DMS79 treated with DMSO at 0.1 percent for 48 hours (cell line): ENCODE data around the gene PHACTR2.
"Not testable (repeated sequence)": the region's sequence is repeated elsewhere in the genome, so short reads cannot be mapped to it uniquely, and the experiment has no call there.

ENCODE experiments used
- DNase-seq: peaks from one replicate; lab custom pipeline; 2025; lab: John Stamatoyannopoulos, UW

PHACTR2 gene

DNA sequence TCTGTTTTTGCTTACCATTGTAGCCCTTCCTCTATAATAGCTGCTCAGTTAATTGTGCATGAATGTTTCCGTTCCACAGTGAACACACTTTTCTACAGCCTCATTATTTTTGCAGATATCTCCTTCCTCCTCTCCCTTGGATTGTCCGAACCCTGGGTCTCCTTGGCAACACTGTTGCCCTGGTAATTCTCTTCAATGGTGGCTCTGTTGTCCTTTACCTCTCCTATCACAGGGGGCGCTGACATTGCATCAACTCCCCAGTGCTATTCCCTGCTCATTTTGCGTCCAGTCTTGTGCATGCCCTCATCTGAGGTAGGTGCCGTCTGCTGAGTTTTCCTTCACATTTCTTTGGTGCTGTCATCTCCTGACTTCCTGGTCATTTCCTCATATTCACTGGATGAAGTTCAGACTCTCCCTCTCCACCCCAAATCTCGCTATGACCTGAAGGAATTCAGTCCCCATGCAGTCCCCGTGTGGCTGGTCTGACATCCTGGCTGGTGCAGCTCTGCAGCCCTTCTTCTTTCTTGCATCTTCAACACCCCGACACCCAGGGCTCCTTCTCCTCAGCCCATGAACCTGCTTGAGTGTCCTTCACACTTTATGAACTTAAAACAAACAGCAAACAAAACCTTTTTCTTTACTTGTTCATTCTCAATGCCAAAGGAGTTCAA lies 21.1 kb downstream of the PHACTR2 start:
- no peak for DNase-seq

DNA sequence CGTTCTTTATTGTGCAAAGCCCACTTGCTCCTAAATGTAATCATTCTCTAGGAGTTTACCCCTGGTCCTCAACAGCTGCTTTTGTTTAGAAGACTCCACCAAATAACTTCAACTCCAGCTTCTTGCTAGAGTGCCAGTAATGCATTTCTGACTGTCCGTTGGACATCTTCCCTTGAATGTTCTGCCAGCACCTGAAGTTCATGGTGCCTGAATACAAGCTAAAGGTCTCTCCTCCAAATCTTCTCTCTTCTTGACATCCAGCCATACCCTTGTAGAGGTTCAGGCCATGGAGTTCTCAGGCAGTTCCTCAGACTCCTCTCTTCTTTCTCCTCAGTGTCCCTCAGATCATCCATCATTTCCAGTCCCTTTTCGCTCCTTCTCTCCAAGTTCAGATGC lies 21.7 kb downstream of the PHACTR2 start:
- no peak for DNase-seq

DNA sequence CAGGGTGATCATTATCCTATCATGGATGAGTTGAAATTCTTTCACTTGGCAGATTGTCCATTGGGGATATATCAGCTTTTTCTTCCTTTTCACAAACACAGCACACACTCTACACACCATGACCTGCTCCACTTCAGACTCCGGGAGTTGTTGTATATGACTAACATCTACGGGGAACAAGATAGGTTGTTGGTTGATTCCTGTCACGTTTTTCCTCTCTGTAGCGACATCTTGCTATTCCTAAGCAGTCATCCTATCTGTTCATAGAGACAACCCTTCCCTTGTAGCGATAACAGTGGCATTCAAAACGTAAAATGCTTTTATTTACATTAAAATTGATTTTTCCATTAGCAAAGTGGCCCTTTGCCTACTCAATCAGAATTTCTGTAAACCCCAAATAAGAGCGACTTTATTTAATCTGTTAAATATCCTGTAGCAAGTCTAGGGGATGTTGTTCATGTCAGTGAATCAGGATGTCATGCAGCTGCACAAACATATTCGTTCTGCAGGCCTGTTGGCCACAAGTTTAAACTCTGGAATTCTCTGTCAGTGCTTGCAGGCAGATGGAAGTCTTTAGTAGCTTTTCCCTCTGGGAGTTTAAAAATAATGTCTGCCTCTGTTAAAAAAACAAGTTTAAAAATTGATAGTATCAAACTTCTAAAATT lies 23.1 kb downstream of the PHACTR2 start:
- no peak for DNase-seq

DNA sequence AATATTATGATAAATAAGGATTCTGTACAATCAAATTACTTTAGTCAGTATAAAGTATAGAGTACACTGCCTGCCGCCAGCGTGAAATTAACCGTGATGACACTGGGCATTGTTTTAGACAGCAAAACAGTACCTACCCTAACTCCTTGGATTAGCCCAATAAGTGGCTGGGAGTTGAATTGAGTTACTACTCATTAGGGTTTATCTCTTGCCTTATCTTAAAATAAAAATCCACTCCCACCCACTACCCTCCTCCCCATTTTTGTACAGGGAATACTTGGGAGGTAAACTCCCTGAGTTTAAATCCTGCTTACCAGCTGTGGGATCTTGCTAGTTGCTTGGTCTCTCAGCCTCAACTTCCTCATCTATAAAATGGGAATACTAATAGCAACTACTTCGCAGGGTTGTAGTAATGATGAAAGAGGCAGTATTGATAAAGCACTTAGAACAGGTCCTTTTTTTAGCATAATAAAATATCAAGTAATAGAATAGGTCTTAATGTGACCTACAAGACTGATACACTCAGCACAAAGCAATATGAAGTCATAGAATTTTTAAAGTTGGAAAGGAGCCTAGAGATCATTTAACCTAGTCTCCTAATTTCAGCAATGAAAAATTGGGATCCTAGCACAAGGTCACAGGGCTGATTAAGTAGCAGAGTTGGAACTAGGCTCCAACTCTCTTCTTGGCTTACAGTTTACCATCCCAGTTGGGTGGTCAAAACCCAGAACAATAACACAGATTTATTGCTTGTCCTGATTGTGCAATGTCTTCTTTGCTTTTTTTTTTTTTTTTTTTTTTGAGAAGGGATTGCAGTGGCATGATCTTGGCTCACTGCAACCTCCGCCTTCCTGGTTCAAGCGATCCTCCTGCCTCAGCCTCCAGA lies 23.8 kb downstream of the PHACTR2 start:
- DNase-seq: no peak

GRCh38 chr6:143705569-143705968 lies 27.8 kb downstream of the PHACTR2 start:
- DNase-seq: no peak

GRCh38 chr6:143707697-143708096 lies 29.9 kb downstream of the PHACTR2 start:
- no peak for DNase-seq

- DNase-seq: no peak
Observed at GRCh38 chr6:143708889-143709288, 31.1 kb downstream of the PHACTR2 start.

DNA sequence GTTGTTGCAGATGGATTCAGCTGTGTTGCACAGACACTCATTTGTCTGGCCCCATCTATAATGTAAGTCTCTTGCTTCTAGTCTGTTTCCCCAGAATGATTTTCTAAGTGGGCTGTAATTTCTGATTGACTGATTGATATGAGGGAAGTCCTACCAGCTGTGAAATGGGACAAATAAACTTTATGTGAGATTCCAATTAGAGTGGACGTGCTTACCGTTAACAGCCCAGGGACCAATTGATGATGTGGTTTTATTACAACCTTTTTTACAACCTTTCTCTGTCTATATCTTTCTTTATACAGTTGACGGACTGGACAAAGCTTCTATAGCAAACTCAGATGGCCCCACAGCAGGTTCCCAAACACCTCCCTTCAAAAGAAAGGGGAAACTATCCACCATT lies 33.9 kb downstream of the PHACTR2 start:
- DNase-seq: no peak

- no peak for DNase-seq
Observed at GRCh38 chr6:143718472-143718871, 40.7 kb downstream of the PHACTR2 start.

- no peak for DNase-seq
Observed at GRCh38 chr6:143721642-143722041, 43.9 kb downstream of the PHACTR2 start.

GRCh38 chr6:143724876-143725275 lies 47.1 kb downstream of the PHACTR2 start:
- no peak for DNase-seq

GRCh38 chr6:143726015-143726647 lies 48.4 kb downstream of the PHACTR2 start:
- DNase-seq: no peak

DNA sequence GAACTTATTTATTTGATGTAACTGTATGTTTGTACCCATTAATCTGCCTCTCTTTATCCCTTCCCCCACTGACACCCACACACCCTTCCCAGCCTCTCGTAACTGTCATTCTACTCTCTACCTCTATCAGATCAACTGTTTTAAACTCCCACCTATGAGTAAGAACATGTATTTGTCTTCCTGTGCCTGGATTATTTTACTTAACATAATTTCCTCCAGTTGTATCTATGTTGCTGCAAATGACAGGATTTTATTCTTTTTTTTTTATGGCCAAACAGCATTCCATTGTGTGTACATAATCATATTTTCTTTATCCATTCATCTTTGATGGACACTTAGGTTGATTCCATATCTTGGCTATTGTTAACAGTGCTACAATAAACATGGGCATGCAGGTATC lies 49.3 kb downstream of the PHACTR2 start:
- no peak for DNase-seq

- no peak for DNase-seq
Observed at GRCh38 chr6:143731789-143732188, 54.0 kb downstream of the PHACTR2 start.

- DNase-seq: no peak
Observed at GRCh38 chr6:143732536-143732935, 54.8 kb downstream of the PHACTR2 start.

DNA sequence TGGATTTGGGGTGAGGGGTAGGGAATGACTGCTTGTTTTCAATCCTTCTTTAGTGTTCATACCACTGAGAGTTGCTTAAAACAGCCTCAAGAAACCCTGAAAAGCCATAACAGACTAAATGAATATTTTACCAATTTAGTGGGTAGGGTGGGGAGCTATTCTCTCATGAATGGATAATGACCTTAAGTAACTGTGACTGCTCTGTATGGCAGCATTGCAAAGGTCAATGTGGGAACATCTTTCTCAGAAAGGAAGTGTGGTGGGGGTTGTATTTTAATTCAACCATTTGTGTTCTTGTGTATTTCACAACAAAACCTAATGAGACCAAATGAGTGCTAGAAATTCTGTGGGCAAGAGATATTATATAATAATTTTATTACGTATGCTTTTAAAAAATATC lies 55.7 kb downstream of the PHACTR2 start:
- no peak for DNase-seq

GRCh38 chr6:143734641-143735063 lies 56.9 kb downstream of the PHACTR2 start:
- DNase-seq: peak; percentile 32

DNA sequence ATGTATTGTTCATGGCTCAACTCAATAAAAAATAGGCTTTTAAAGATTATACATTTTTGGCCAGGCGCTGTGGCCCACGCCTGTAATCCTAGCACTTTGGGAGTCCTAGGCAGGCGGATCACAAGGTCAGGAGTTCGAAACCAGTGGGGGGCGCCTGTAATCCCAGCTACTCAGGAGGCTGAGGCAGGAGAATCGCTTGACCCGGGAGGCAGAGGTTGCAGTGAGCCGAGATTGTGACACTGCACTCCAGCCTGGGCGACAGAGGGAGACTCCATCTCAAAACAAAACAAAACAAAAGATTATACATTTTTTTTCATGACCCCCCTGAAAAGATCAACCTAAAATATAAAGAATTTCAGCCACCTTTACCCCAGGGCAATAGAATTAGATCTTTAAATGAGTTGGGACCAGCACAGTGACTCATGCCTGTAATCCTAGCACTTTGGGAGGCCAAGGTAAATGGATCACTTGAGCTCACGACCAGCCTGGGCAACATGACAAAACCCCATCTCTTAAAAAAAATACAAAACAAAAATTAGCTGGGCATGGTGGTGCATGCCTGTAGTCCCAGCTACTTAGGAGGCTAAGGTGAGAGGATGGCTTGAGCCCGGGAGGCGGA lies 60.4 kb downstream of the PHACTR2 start:
- DNase-seq: not testable (repeated sequence)

GRCh38 chr6:143739341-143739851 lies 61.6 kb downstream of the PHACTR2 start:
- DNase-seq: no peak

GRCh38 chr6:143740213-143740612 lies 62.4 kb downstream of the PHACTR2 start:
- DNase-seq: no peak

DNA sequence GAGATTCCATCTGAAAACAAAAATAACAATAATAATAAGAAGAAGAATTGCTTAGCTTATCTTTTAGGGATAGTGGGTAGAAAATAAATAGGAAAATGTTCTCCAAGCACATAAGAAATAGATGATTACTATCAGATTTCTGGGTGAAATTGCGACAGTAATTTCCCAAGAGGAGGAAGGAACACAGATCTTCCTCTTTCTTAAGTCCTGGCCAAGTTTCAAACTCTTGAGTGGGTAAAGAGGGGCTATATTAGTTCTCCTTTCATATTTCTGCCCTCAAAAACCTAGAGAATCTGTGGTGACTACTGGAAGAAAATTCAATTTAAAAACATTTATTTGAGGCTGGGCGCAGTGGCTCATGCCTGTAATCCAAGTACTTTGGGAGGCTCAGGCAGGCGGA lies 63.7 kb downstream of the PHACTR2 start:
- no peak for DNase-seq
